NT2/D1 (cell line): ENCODE measurements around the gene ZNF202.

ENCODE experiments used
- DNase-seq: peaks from one replicate; pipeline ENCODE4 v3.0.0-alpha.2; 2011; ENCODE audit warnings: low read depth, low spot score
- H3K27me3 ChIP-seq: 2 replicates; pipeline ENCODE4 v1.6.0; 2011; ENCODE audit warnings: mild to moderate bottlenecking; ENCODE audit not compliant: insufficient read length, insufficient read depth
- H3K36me3 ChIP-seq: 2 replicates; pipeline ENCODE4 v1.6.1; 2011; ENCODE audit warnings: mild to moderate bottlenecking, low read length, mixed read lengths; ENCODE audit not compliant: insufficient read depth, insufficient read length
- H3K4me1 ChIP-seq: 2 replicates; pipeline ENCODE4 v1.5.1; 2011; ENCODE audit not compliant: insufficient read depth, insufficient read length
- H3K4me3 ChIP-seq: 2 replicates; pipeline ENCODE4 v1.5.1; 2011; ENCODE audit warnings: low read depth; ENCODE audit not compliant: insufficient read length
- H3K9ac ChIP-seq: 2 replicates; pipeline ENCODE4 v1.6.0; 2011; ENCODE audit warnings: low read depth; ENCODE audit not compliant: insufficient read length
- H3K9me3 ChIP-seq: 2 replicates; pipeline ENCODE4 v1.5.1; 2011; ENCODE audit warnings: mild to moderate bottlenecking, low read length; ENCODE audit not compliant: insufficient read depth
- SUZ12 ChIP-seq: IDR thresholded peaks from 2 replicates; pipeline ENCODE4 v1.6.1; 2011; ENCODE audit not compliant: insufficient read length, insufficient read depth; ENCODE audit errors: extremely low read depth
- YY1 ChIP-seq: IDR thresholded peaks from 2 replicates; pipeline ENCODE4 v1.6.1; 2011; ENCODE audit not compliant: insufficient read length, insufficient read depth
- ZNF274 ChIP-seq: IDR thresholded peaks from 2 replicates; pipeline ENCODE4 v1.6.1; 2011; ENCODE audit warnings: mild to moderate bottlenecking, low read depth, low read length

Gene ZNF202

DNA sequence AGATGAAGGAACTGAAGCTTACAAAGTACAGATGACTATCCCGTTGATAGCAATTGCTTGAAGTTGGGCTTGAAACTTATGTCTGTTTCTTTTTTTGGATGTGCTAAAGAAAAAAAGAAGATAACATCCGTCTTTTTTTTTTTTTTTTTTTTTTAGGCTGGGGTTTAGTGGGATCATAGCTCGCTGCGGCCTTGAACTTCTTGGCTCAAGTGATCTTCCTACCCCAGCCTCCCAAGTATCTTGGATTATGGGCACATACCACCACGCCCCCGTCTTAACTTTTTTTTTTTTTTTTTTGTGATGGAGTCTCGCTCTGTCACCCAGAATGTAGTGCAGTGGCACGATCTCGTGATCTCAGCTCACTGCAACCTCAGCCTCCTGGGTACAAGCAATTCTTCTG, 46.2 kb downstream of the ZNF202 start:
- TF ChIP-seq ZNF274 (no peak), YY1 (no peak), SUZ12 (no peak)
- no peak overlapping the region for H3K9ac ChIP-seq
- no peak overlapping the region for H3K4me3 ChIP-seq
- H3K36me3 ChIP-seq, result no peaks in the 10 kb centered on the region
- H3K9me3 ChIP-seq, result no peaks in the 10 kb centered on the region
- DNase-seq, result no peak
- H3K4me1 ChIP-seq, result peaks cover 2% of the 10 kb centered on the region
- H3K27me3 ChIP-seq, result no peaks in the 10 kb centered on the region

DNA sequence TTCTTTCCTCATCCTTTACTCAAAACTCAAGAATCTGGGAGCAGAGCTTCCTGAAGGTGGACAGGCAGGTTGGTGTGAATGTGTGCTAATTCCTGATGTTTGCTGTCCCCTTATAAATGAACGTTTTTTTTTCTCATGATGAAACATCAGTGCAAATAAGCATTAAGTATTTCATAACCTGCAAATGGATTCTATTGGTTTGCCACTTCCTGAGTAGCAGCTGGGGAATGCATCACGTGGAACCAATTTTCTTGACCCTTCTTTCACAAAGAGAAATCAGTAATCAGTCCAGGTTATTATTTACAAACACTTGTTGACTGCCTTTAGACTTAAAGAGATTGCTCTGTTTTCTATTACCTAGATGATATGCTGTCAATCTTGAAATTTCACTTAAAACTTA, 46.9 kb downstream of the ZNF202 start:
- Histone ChIP-seq H3K9ac (no peak overlapping the region), H3K4me3 (no peak overlapping the region), H3K27me3 (no peaks in the 10 kb centered on the region), H3K36me3 (no peaks in the 10 kb centered on the region), H3K9me3 (no peaks in the 10 kb centered on the region), H3K4me1 (peaks cover 3% of the 10 kb centered on the region)
- no peak for DNase-seq
- TF ChIP-seq SUZ12, result no peak
- no peak for TF ChIP-seq ZNF274
- TF ChIP-seq YY1, result no peak

DNA sequence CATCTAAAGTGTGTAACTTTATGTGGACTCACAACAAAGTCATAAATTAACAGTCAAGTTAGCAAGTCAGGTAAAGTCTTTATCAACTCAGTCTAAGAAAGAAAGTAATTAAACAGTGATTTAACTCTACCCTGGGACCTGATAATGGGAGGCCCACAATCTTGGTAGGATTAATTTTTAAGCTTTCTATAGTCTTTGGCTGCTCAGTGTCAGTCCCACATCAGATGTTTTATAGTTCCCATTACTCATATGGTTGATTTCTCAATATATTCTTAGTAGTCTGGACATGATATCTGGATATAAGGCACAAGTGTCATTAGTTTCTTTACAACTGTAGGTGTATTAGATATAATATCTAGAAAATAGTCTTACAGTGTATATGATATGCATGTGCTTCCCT, 48.5 kb downstream of the ZNF202 start:
- Histone ChIP-seq H3K9me3 (no peaks in the 10 kb centered on the region), H3K36me3 (no peaks in the 10 kb centered on the region), H3K27me3 (no peaks in the 10 kb centered on the region), H3K9ac (no peak overlapping the region), H3K4me3 (no peak overlapping the region), H3K4me1 (peaks cover 3% of the 10 kb centered on the region)
- no peak for DNase-seq
- TF ChIP-seq ZNF274 (no peak), YY1 (no peak), SUZ12 (no peak)

DNA sequence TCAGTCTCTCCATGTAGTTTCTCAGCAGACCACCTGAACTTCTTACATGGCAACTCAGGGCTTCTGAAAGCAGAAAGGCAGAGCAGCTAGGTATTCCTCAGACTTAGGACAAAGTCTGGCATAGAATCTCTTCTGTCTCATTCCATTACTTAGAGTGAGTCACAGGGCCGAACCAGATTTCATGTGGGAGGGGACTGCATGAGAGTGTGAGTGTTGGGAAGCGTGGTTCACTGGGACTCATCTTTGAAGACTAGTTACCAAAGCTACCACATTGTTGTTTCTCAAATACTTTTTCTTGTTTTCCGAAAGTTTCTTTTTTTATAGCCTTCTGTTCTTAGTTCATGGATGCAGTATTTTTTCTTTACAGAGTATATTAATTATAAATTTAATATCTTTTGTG, 51.0 kb downstream of the ZNF202 start:
- no peak for DNase-seq
- Histone ChIP-seq H3K4me1 (peaks cover 3% of the 10 kb centered on the region), H3K36me3 (no peaks in the 10 kb centered on the region), H3K9me3 (no peaks in the 10 kb centered on the region), H3K27me3 (no peaks in the 10 kb centered on the region), H3K9ac (no peak overlapping the region), H3K4me3 (no peak overlapping the region)
- TF ChIP-seq ZNF274 (no peak), SUZ12 (no peak), YY1 (no peak)

DNA sequence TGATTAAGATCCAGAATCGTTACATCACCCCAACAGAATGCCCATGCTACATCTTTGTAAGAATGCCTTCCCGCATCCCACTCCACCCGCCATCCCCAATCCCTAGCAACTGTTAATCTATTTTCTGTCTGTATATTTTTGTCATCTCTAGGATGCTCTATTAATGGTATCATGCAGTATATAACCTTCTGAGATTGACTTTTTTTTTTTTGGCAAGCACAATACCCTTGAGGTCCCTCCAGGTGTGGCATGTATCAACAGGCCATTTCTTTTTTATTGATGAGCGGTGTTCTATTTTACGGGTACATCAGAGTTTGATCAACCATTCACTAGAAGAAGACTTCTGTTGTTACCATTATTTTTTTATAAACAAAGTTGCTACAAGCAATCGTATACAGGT, 56.9 kb downstream of the ZNF202 start:
- TF ChIP-seq YY1 (no peak), ZNF274 (no peak), SUZ12 (no peak)
- Histone ChIP-seq H3K36me3 (no peaks in the 10 kb centered on the region), H3K4me3 (no peak overlapping the region), H3K4me1 (no peaks in the 10 kb centered on the region), H3K27me3 (no peaks in the 10 kb centered on the region), H3K9ac (no peak overlapping the region), H3K9me3 (no peaks in the 10 kb centered on the region)
- no peak for DNase-seq

DNA sequence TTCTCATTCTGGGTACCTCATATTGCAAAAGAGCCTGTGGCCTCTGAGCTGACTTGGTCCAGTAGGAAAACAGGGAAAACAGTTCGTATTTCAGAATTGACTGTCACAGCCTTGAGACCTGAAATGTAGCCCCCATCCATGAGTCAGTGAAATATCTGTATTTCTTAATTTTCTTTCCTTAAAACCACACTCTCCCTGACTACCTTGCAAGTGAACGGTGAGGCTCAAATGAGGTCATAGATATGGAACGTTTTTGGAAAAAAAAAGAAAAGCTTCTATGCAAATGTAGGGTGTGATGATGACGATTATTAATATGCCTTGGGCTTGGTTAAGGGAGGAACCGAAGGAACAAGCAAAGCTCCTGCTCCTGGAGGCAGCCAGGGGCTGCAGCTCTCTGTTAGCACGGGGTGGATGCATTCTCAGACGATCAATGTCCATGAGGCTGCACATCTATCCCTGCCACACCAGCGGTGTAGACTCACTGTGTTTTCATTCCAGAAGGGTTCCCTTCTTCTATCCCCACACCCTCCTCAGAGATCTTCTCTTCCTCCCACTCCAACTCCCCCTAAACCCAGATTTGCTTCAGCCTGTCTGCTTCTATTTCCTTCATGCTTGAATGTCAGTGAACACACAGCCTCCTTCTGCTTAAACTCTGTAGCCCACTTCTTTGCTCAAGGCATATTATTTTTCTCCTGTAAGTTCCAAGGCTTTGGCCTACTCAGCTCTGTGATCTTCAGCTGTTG, 57.9 kb downstream of the ZNF202 start:
- no peak overlapping the region for H3K4me3 ChIP-seq
- no peaks in the 10 kb centered on the region for H3K36me3 ChIP-seq
- no peaks in the 10 kb centered on the region for H3K4me1 ChIP-seq
- H3K9me3 ChIP-seq, result no peaks in the 10 kb centered on the region
- no peak for DNase-seq
- no peaks in the 10 kb centered on the region for H3K27me3 ChIP-seq
- TF ChIP-seq ZNF274 (no peak), SUZ12 (no peak), YY1 (no peak)
- no peak overlapping the region for H3K9ac ChIP-seq

DNA sequence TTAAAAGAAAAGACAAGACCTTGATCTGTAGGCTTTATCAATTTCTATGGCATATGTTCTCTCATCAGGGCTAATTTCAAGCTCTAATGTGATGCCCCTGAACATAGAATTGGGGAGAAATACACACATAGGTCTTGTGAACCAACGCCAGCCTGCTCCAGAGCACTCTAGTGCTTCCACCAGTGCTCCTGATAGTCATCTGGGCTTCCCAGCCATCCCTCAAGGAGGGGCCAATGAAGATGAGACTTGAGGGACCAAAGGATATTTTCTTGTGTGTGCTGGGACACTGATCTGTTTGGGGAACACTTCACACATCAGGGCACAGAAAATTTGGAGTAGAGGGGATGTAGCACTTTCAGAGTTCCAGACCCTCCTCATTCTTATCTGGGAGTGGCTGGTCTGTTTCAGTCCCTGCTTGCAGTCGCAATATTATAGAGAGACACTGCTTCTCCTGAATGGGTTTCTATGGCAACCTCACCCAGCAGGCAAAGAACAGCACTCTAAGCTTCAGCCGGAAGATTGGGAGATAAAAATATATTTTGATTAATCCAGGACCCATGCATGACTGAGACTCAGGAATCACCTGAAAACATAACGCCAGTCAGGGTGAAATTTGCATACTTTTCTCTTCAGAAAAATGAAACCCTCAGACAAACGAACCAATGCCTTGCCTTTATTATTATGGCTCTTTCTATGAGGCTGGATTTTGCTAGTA, 58.6 kb downstream of the ZNF202 start:
- no peak overlapping the region for H3K9ac ChIP-seq
- H3K4me1 ChIP-seq, result no peaks in the 10 kb centered on the region
- H3K9me3 ChIP-seq, result no peaks in the 10 kb centered on the region
- H3K27me3 ChIP-seq, result no peaks in the 10 kb centered on the region
- no peaks in the 10 kb centered on the region for H3K36me3 ChIP-seq
- no peak for DNase-seq
- H3K4me3 ChIP-seq, result no peak overlapping the region
- TF ChIP-seq YY1, result no peak
- no peak for TF ChIP-seq SUZ12
- no peak for TF ChIP-seq ZNF274
